ENCODE measurements around the gene SCUBE1. TPM values are rescaled to one million over a fixed set of nuclear protein-coding genes. Genes with fewer than 3 reads are reported as not detected.

Gene SCUBE1
- total and polyA plus RNA-seq, 10 of the 15 experiments (the other 5 are each of a cell fraction or from before 2014, with no cell fraction given), result not detected

DNA sequence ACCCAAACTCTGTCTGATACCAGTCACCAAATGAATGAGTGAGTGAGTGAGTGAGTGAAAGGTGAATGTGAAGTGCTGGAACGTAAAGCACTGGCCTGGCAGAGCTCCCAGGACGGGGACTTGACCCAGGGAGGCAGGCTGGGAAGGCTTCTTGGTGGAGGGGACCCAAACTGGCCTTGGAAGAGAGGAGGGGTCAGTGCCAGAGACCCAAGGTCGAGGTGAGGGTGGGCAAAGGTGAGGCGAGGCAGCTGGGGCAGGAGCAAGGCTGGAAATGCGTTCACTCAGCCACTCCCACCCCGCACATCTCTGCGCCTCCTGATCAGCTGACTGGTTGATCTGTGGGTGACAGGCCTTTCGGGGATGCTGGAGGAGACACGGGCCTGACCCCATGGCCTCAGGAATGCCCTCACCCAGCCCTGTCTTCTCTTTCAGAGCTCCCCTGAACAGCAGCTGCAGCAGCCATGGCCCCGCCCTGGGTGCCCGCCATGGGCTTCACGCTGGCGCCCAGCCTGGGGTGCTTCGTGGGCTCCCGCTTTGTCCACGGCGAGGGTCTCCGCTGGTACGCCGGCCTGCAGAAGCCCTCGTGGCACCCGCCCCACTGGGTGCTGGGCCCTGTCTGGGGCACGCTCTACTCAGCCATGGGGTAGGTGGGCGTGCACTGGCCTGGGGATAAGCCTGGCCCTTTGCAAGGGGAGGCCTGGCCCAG is 184.2 kb downstream of the SCUBE1 start:
- no peak overlapping the region for H2AFZ ChIP-seq (ENCODE audit: control insufficient read depth, low read depth, low read length)
- WGBS (ENCODE audit: insufficient coverage, insufficient replicate concordance, low lambda C conversion rate, missing lambda C conversion rate), result 88% methylated on average over 24 of the region's 24 CpGs
- no peaks in the 10 kb centered on the region; the same call in 1 of the 2 replicates for H3K4me1 ChIP-seq (ENCODE audit: control insufficient read depth, insufficient read depth, low read length)
- no peaks in the 10 kb centered on the region for H3K9me3 ChIP-seq (replicated peaks; ENCODE audit: control insufficient read depth, insufficient read depth, low read length)
- TF ChIP-seq MTA3 (IDR thresholded peaks at IDR 0.05; ENCODE audit: borderline replicate concordance, low read length) (no peak), SUPT20H (IDR thresholded peaks at IDR 0.05; ENCODE audit: borderline replicate concordance, control insufficient read depth, low read depth, low read length) (no peak), KLF5 (IDR thresholded peaks at IDR 0.05; ENCODE audit: partially characterized antibody) (no peak), RBBP5 (conservative IDR thresholded peaks at IDR 0.05) (no peak), ATF7 (IDR thresholded peaks at IDR 0.05; ENCODE audit: low read depth) (no peak), ASH2L (IDR thresholded peaks at IDR 0.05; ENCODE audit: borderline replicate concordance, low read depth) (no peak), CEBPB (IDR thresholded peaks at IDR 0.05; ENCODE audit: borderline replicate concordance in 1 of 2, low read depth in 2 of 2, low read length in 2 of 2) (no peak), POU2F2 (IDR thresholded peaks at IDR 0.05; ENCODE audit: borderline replicate concordance, low read depth, low read length) (no peak), EED (IDR thresholded peaks at IDR 0.05; ENCODE audit: low read depth) (no peak), HDGF (IDR thresholded peaks at IDR 0.05) (no peak), ZZZ3 (IDR thresholded peaks at IDR 0.05; ENCODE audit: control insufficient read depth, insufficient read length, low read depth) (no peak), SREBF1 (IDR thresholded peaks at IDR 0.05; ENCODE audit: low read length) (no peak), TCF7 (IDR thresholded peaks at IDR 0.05; ENCODE audit: borderline replicate concordance) (no peak)
- TF ChIP-seq, protein P1, sequence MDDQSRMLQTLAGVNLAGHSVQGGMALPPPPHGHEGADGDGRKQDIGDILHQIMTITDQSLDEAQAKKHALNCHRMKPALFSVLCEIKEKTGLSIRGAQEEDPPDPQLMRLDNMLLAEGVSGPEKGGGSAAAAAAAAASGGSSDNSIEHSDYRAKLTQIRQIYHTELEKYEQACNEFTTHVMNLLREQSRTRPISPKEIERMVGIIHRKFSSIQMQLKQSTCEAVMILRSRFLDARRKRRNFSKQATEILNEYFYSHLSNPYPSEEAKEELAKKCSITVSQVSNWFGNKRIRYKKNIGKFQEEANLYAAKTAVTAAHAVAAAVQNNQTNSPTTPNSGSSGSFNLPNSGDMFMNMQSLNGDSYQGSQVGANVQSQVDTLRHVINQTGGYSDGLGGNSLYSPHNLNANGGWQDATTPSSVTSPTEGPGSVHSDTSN (IDR thresholded peaks at IDR 0.05; ENCODE audit: insufficient replicate concordance, low read depth, low read length), result no peak
- TF ChIP-seq, protein P2, sequence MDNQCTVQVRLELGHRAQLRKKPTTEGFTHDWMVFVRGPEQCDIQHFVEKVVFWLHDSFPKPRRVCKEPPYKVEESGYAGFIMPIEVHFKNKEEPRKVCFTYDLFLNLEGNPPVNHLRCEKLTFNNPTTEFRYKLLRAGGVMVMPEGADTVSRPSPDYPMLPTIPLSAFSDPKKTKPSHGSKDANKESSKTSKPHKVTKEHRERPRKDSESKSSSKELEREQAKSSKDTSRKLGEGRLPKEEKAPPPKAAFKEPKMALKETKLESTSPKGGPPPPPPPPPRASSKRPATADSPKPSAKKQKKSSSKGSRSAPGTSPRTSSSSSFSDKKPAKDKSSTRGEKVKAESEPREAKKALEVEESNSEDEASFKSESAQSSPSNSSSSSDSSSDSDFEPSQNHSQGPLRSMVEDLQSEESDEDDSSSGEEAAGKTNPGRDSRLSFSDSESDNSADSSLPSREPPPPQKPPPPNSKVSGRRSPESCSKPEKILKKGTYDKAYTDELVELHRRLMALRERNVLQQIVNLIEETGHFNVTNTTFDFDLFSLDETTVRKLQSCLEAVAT (IDR thresholded peaks at IDR 0.05), result no peak
- TF ChIP-seq, protein P3, sequence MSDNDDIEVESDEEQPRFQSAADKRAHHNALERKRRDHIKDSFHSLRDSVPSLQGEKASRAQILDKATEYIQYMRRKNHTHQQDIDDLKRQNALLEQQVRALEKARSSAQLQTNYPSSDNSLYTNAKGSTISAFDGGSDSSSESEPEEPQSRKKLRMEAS (IDR thresholded peaks at IDR 0.05; ENCODE audit: low read depth, low read length), result no peak
- TF ChIP-seq, protein P4, sequence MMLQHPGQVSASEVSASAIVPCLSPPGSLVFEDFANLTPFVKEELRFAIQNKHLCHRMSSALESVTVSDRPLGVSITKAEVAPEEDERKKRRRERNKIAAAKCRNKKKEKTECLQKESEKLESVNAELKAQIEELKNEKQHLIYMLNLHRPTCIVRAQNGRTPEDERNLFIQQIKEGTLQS (IDR thresholded peaks at IDR 0.05; ENCODE audit: borderline replicate concordance, extremely low read depth, low read depth, low read length), result no peak
- TF ChIP-seq, protein P5, sequence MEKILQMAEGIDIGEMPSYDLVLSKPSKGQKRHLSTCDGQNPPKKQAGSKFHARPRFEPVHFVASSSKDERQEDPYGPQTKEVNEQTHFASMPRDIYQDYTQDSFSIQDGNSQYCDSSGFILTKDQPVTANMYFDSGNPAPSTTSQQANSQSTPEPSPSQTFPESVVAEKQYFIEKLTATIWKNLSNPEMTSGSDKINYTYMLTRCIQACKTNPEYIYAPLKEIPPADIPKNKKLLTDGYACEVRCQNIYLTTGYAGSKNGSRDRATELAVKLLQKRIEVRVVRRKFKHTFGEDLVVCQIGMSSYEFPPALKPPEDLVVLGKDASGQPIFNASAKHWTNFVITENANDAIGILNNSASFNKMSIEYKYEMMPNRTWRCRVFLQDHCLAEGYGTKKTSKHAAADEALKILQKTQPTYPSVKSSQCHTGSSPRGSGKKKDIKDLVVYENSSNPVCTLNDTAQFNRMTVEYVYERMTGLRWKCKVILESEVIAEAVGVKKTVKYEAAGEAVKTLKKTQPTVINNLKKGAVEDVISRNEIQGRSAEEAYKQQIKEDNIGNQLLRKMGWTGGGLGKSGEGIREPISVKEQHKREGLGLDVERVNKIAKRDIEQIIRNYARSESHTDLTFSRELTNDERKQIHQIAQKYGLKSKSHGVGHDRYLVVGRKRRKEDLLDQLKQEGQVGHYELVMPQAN (conservative IDR thresholded peaks at IDR 0.05), result no peak
- ATAC-seq, result no peak
- FAIRE-seq, result no peak
- no peaks in the 10 kb centered on the region; the same call in 1 of the 2 replicates for H3K79me2 ChIP-seq (ENCODE audit: control insufficient read depth, insufficient read depth, low read length)
- CTCF ChIA-PET, result interaction anchor here (0.5 to 0.6 kb wide), 3 partner anchors 73 to 1492 kb away, joined by 3 read pairs; no protein-coding TSS in a partner anchor
- in situ Hi-C loops (cut with MboI), result no loop called here
- H3K4me3 ChIP-seq, result no peak overlapping the region
- H3K27me3 ChIP-seq (replicated peaks in 1 of 2; ENCODE audit: control insufficient read depth in 2 of 2, insufficient read depth in 2 of 2, low read length in 1 of 2), result no peaks in the 10 kb centered on the region; a peak in 1 of 4 replicates
- POLR2A ChIA-PET, result no interaction called here
- SMC1A ChIA-PET (ENCODE audit: uncharacterized antibody, unreplicated experiment), result no interaction called here
- RAD21 ChIA-PET (ENCODE audit: unreplicated experiment), result no interaction called here
- H3K27ac ChIP-seq (ENCODE audit: control insufficient read depth, insufficient read depth), result no peak overlapping the region
- H4K20me1 ChIP-seq (ENCODE audit: control insufficient read depth, insufficient read depth), result no peaks in the 10 kb centered on the region
- no peak for DNase-seq (ENCODE audit: low read depth, low spot score)
- intact Hi-C loops (cut with micrococcal nuclease; ENCODE audit: unreplicated experiment), result no loop called here
- no peaks in the 10 kb centered on the region for H3K36me3 ChIP-seq (ENCODE audit: control insufficient read depth in 2 of 2, insufficient read depth in 2 of 2, low read length in 1 of 2)
- no TSS peak for BruUV-seq (replicated peaks)
- H3K9ac ChIP-seq (ENCODE audit: control insufficient read depth, insufficient read depth, low read length), result no peak overlapping the region
- no peak overlapping the region for H3K4me2 ChIP-seq (ENCODE audit: control insufficient read depth, insufficient read depth)

Data from GM12878 (cell line).